ENCODE measurements around the gene SLC25A6.
"Not testable (repeated sequence)": the region's sequence is repeated elsewhere in the genome, so short reads cannot be mapped to it uniquely, and the experiment has no call there.

The SLC25A6 gene

DNA sequence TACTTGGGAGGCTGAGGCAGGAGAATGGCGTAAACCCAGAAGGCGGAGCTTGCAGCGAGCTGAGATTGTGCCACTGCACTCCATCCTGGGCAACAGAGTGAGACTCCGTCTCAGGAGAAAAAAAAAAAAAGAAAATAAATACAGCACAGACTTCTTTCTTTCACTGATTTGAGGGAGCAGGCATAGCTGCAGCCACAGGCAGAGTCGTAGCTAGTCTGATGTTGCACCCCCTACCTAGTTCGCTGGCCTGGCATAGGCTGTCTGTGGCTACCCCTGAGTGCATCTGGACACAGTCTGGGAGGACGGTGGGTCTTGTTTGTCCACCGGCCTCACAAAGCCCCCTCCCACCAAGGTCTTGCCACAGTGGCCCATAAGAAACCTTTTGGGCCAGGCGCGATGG lies 33.9 kb downstream of the SLC25A6 start:
- Mint-ChIP-seq H3K27me3 (no peaks in the 10 kb centered on the region), H3K36me3 (peaks cover 7% of the 10 kb centered on the region), H3K9me3 (ENCODE audit: low read depth) (no peaks in the 10 kb centered on the region), H3K4me3 (no peak overlapping the region), H3K27ac (no peak overlapping the region), H3K4me1 (ENCODE audit: low read depth) (peaks cover 8% of the 10 kb centered on the region)

DNA sequence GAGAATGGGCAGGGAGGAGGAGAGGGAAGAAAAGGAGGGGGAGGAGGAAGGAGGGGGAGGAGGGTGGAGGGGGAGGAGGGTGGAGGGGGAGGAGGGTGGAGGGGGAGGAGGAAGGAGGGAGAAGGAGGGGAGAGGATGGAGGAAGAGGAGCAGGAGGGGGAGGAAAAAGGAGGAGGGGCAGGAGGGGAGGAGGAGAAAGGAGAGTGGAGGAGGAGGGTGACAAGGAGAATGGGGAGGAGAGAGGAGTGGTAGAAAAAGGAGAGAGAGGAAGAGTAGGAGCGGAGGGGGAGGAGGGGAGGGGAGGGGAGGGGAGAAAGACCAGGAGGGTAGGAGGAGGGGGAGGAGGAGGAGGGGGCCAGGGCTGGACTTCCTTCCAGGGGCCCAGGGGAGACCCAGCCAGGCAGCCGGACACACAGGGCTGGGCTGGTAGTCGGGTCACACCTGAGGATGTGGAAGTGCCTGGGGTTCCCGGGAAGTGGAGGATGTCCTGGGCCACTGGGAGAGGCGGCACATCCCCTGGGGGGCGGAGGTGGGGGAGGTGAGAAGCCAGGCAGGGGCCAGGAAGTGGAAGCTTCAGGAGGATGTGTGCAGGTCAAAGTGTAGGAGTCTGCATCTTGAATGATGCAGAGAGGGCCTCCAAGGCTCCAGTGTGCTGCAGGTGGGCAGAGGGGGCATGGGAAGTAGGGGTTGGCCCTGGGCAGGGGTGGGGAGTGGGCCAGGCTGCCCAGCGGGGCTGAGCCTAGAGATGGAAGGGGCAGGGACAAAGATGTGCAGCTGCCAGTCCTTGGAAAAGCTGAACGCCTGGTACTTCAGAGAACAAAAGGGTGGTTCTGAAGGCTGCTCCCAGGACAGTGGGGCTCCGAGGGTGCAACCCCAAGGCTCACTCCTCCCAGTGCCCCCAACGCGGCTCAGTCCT lies 36.5 kb downstream of the SLC25A6 start:
- no peaks in the 10 kb centered on the region for H3K9me3 Mint-ChIP-seq (ENCODE audit: low read depth)
- H3K27me3 Mint-ChIP-seq, result no peaks in the 10 kb centered on the region
- no peak overlapping the region for H3K4me3 Mint-ChIP-seq
- peaks cover 5% of the 10 kb centered on the region for H3K4me1 Mint-ChIP-seq (ENCODE audit: low read depth)
- peaks cover 3% of the 10 kb centered on the region for H3K36me3 Mint-ChIP-seq
- no peak overlapping the region for H3K27ac Mint-ChIP-seq

GRCh38 chrX:1354036-1355019 lies 37.6 kb downstream of the SLC25A6 start:
- no peaks in the 10 kb centered on the region for H3K27me3 Mint-ChIP-seq
- H3K4me1 Mint-ChIP-seq (ENCODE audit: low read depth), result peaks cover 4% of the 10 kb centered on the region
- H3K27ac Mint-ChIP-seq, result peak overlapping the region; percentile 46
- H3K9me3 Mint-ChIP-seq (ENCODE audit: low read depth), result no peaks in the 10 kb centered on the region
- no peak overlapping the region for H3K4me3 Mint-ChIP-seq
- H3K36me3 Mint-ChIP-seq, result peaks cover 1% of the 10 kb centered on the region

DNA sequence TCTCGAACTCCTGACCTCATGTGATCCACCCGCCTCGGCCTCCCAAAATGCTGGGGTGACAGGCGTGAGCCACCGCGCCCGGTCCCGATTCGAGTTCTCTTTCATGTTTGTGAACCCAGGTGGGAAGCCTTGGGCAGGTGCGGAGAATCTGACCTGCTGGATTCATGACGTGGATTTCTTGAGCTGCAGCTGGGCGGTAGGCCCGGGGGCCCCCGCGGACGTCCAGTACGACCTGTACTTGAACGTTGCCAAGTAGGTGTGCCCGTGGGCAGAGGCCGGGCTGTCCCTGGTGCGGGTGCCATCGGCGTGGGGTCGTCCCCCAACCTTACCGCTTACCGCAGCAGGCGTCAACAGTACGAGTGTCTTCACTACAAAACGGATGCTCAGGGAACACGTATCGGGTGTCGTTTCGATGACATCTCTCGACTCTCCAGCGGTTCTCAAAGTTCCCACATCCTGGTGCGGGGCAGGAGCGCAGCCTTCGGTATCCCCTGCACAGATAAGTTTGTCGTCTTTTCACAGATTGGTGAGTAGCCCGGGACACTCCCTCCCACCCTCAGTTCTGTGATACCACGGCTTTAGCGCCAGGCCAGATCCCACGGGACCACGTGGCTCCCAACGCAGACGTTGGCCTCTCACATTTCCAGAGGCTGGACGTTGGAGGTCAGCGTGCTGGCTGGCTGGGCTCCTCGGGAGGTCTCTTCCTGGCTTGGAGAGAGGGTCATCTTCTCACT lies 39.8 kb downstream of the SLC25A6 start:
- H3K27ac Mint-ChIP-seq, result no peak overlapping the region
- H3K4me1 Mint-ChIP-seq (ENCODE audit: low read depth), result peaks cover 4% of the 10 kb centered on the region
- no peaks in the 10 kb centered on the region for H3K36me3 Mint-ChIP-seq
- H3K4me3 Mint-ChIP-seq, result no peak overlapping the region
- H3K9me3 Mint-ChIP-seq (ENCODE audit: low read depth), result no peaks in the 10 kb centered on the region
- no peaks in the 10 kb centered on the region for H3K27me3 Mint-ChIP-seq

DNA sequence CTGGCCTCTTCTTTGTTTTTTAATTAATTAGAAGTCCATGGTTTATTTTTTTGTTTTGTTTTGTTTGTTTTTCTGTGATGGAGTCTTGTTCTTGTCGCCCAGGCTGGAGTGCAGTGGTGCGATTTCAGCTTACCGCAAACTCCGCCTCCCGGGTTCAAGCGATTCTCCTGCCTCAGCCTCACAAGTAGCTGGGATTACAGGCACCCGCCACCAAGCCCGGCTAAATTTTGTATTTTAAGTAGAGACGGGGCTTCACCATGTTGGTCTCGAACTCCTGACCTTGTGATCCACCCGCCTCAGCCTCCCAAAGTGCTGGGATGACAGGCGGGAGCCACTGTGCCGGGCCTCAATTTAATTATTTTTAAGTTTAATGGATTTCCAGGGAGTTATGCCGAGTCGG lies 42.3 kb downstream of the SLC25A6 start:
- not testable (repeated sequence) for H3K27me3 Mint-ChIP-seq; H3K4me1 Mint-ChIP-seq (ENCODE audit: low read depth); H3K36me3 Mint-ChIP-seq; H3K4me3 Mint-ChIP-seq; H3K9me3 Mint-ChIP-seq (ENCODE audit: low read depth); H3K27ac Mint-ChIP-seq

- H3K27me3 Mint-ChIP-seq, result no peaks in the 10 kb centered on the region
- peaks cover 7% of the 10 kb centered on the region for H3K4me1 Mint-ChIP-seq (ENCODE audit: low read depth)
- H3K9me3 Mint-ChIP-seq (ENCODE audit: low read depth), result no peaks in the 10 kb centered on the region
- peaks cover 3% of the 10 kb centered on the region for H3K36me3 Mint-ChIP-seq
- H3K27ac Mint-ChIP-seq, result no peak overlapping the region
- no peak overlapping the region for H3K4me3 Mint-ChIP-seq
Measured at GRCh38 chrX:1341545-1342184, 50.2 kb downstream of the SLC25A6 start.

- H3K36me3 Mint-ChIP-seq, result peaks cover 5% of the 10 kb centered on the region
- no peak overlapping the region for H3K27ac Mint-ChIP-seq
- peak overlapping the region; percentile 89 for H3K4me3 Mint-ChIP-seq
- peaks cover 1% of the 10 kb centered on the region for H3K27me3 Mint-ChIP-seq
- no peaks in the 10 kb centered on the region for H3K9me3 Mint-ChIP-seq (ENCODE audit: low read depth)
- peaks cover 17% of the 10 kb centered on the region for H3K4me1 Mint-ChIP-seq (ENCODE audit: low read depth)
Measured at GRCh38 chrX:1336948-1337779, 54.7 kb downstream of the SLC25A6 start.

DNA sequence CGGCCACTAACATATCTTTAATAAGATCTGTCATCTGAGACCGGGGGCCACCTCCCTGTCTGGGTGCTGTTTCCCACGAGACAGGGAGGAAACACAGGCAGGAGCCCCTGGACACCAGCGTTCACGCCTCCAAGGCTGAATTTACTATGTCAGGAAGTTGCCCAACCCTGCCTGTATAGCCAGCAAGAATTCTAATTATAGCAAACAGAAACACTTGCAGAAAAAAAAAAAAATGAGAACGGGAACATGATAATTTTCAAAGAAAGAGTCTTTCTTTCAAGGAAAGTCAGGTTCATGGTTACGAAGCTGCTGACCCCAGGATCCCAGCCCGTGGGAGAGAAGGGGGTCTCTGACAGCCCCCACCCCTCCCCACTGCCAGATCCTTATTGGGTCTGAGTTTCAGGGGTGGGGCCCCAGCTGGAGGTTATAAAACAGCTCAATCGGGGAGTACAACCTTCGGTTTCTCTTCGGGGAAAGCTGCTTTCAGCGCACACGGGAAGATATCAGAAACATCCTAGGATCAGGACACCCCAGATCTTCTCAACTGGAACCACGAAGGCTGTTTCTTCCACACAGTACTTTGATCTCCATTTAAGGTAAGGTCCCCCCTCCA lies 55.5 kb downstream of the SLC25A6 start, which contains the start of gene IL3RA:
Gene IL3RA (plus strand): TSS at position 455 of the 613 bp plus-strand sequence. CDS start 4,981 bp downstream, outside the sequence.
- no peak within 1 kb of the TSS for H3K27ac Mint-ChIP-seq
- peaks cover 2% of the 10 kb centered on the region for H3K36me3 Mint-ChIP-seq
- no peaks in the 10 kb centered on the region for H3K9me3 Mint-ChIP-seq (ENCODE audit: low read depth)
- peaks cover 17% of the 10 kb centered on the region for H3K4me1 Mint-ChIP-seq (ENCODE audit: low read depth)
- peak within 1 kb of the TSS; percentile 89 for H3K4me3 Mint-ChIP-seq
- H3K27me3 Mint-ChIP-seq, result peaks cover 1% of the 10 kb centered on the region
